ENCODE measurements around the gene KAT6B. TPM values are rescaled to one million over a fixed set of nuclear protein-coding genes. Genes with fewer than 3 reads are reported as not detected.

Gene KAT6B
- total RNA-seq, 5 donors from 2014 or later (not counting 1 experiment from before 2014, with no cell fraction given): 46.2 to 94.4 (median 52.4) TPM

DNA sequence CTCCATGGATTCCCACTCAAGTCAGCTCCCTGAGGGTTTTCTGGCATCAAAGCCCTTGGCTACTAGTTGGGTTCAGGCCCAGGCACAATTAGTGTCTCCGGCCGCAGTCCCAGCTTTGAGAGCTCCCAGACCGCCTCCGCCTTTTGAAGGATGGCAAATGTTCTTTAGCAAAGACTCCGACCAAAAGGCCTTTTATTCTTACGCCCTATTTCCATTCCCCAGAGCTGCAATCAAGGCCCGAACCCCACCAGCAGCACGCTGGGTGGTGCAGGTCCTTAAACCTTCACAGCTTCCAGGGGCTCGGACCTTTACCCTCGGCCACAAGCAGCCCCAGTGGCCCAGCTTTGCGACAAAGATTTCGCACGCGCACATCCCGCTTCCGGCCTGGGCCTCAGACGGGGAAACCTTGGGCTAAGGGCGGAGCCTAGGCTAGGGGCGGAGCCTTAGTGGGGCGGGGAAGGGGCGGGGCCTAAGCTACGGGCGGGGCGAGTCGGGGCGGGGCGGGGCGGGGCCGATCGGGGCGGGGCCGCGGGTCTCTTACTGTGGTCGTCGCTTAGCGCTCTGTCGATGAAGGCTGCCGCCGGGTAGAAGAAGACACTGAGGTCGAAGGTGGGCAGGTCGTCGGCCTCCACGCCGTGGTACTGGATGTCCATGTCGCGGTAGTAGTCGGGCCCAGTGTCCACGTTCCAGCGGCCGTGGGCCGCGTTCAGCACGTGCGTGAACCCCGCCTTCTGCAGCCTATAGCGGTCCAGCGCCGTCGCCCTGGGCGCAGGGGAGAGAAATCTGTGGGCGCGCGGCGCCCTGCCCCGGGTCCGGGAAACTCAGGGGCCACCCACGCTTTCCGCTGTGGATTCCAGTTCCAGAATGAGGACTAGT, 217.1 kb downstream of the KAT6B start:
- CTCF ChIA-PET: interaction anchor here (0.7 to 0.8 kb wide), 3 partner anchors 191 to 899 kb away, joined by 4 to 6 read pairs (median 4); no protein-coding TSS in a partner anchor
- ATAC-seq (replicated peaks in 1 of 4) (peak; percentile 72 to 84 (median 80)), DNase-seq (peak in 33 of 35 experiments; percentile 4 to 60 (median 20))
- Mint-ChIP-seq H3K4me3 (peak overlapping the region; percentile 41 to 59 (median 49)), H3K36me3 (no peaks in the 10 kb centered on the region), H3K27me3 (peaks cover 3 to 6% of the 10 kb centered on the region in 2 donors), H3K4me1 (peaks cover 9 to 13% (median 13%) of the 10 kb centered on the region in 3 donors), H3K9me3 (no peaks in the 10 kb centered on the region), H3K27ac (no peak overlapping the region)
- POLR2A ChIA-PET: interaction anchor here (0.5 to 0.7 kb wide), 4 partner anchors 185 to 1548 kb away, joined by 3 to 8 read pairs (median 4); no protein-coding TSS in a partner anchor
- 50% methylated on average over 54 of the region's 68 CpGs for WGBS (ENCODE audit: insufficient coverage)
- Histone ChIP-seq H3K36me3 (ENCODE audit: control insufficient read depth in 2 of 2, extremely low read depth in 1 of 2, insufficient read depth in 1 of 2, low read length in 1 of 2) (no peaks in the 10 kb centered on the region), H3K27me3 (replicated peaks in 1 of 2; ENCODE audit: control insufficient read depth in 2 of 2, extremely low read depth in 1 of 2, insufficient read depth in 2 of 2, low read length in 1 of 2) (peaks cover 0 to 21% of the 10 kb centered on the region in 2 experiments), H3K4me3 (ENCODE audit: control insufficient read depth in 1 of 2, extremely low read depth in 1 of 2, low read length in 1 of 2) (peak overlapping the region; percentile 34 to 60), H3K27ac (ENCODE audit: low read length) (no peak overlapping the region), H3K9me3 (no peaks in the 10 kb centered on the region), H3K4me1 (ENCODE audit: control insufficient read depth in 1 of 2, extremely low read depth in 1 of 2, insufficient read depth in 2 of 2, low read length in 2 of 2) (peaks cover 0 to 15% of the 10 kb centered on the region in 2 experiments)

DNA sequence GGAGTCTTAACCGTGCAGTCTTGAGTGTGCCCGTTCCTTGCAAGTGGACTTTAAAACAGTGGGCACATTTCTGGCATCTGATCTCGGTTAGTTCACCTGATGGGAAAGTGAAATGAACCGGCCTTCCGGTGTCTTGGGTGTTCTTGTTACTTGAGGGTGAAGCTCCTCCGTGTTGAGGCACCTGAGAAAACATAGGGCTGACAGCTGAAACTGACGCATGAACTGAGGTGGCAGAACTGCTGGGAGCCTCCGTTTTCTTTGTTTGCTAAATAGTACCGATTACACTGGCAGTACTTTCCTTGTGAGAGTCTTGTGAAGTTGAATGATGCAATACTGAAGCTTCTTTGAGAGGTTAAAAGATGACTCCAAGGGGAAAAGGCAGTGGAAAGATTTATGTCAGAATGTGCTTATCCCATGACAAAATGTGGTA, 222.3 kb downstream of the KAT6B start:
- Histone ChIP-seq H3K4me3 (ENCODE audit: control insufficient read depth in 1 of 2, extremely low read depth in 1 of 2, low read length in 1 of 2) (no peak overlapping the region), H3K9me3 (no peaks in the 10 kb centered on the region), H3K4me1 (ENCODE audit: control insufficient read depth in 1 of 2, extremely low read depth in 1 of 2, insufficient read depth in 2 of 2, low read length in 2 of 2) (peaks cover 0 to 10% of the 10 kb centered on the region in 2 experiments), H3K27me3 (replicated peaks in 1 of 2; ENCODE audit: control insufficient read depth in 2 of 2, extremely low read depth in 1 of 2, insufficient read depth in 2 of 2, low read length in 1 of 2) (peaks cover 0 to 13% of the 10 kb centered on the region in 2 experiments), H3K36me3 (ENCODE audit: control insufficient read depth in 2 of 2, extremely low read depth in 1 of 2, insufficient read depth in 1 of 2, low read length in 1 of 2) (no peaks in the 10 kb centered on the region), H3K27ac (ENCODE audit: low read length) (no peak overlapping the region)
- Mint-ChIP-seq H3K4me1 (peaks cover 8 to 12% (median 8%) of the 10 kb centered on the region in 3 donors), H3K9me3 (no peaks in the 10 kb centered on the region), H3K27ac (no peak overlapping the region), H3K36me3 (no peaks in the 10 kb centered on the region), H3K4me3 (no peak overlapping the region), H3K27me3 (peaks cover 3 to 6% of the 10 kb centered on the region in 2 donors)
- WGBS (ENCODE audit: insufficient coverage): 82% methylated on average over 7 of the region's 9 CpGs
- ChIA-PET POLR2A (interaction anchor here in 1 of 2 donors (0.6 kb wide), 1 partner anchor 947 kb away, joined by 3 read pairs; no protein-coding TSS in a partner anchor), CTCF (no interaction called here)
- ATAC-seq (replicated peaks in 1 of 4): no peak
- no peak for DNase-seq

DNA sequence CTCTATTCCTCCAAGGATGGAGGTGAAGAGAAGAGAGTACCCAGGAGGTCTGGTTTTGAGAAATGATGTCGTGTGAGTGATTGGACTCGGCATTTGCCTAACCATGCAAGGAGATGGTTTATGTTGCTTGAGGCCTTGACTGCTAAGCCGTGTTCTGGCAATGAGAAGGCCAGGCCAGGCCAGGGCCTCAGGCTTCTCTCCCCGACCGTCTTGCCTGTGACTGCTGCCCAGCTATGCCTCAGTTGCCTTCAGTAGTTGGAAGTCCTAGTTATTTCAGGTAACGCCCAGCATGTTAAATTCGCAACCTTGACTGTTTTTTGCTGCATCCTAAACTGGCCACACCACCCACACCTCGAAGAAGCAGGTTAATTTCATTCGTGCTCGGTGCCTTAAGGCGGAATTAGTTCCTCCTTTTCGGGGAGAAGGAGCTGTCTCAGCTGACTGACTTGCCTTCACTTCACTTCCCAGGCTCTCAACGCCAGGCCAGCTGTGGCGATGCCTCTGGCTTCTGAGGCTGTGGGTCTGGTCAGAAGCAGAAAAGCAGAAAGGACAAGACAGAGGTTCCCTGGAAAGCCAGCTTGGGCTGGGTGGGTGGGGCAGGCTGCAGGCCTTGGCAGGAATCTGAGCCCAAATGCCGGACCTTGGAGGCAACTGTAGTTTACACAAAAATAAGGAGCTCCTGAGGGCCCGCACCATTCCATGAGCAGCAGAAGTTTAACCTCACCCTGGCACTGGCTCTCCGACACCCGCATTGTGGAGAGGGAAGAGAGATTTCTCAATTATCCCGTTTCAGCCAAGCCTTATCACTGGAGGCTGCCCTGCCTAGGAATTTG, 223.1 kb downstream of the KAT6B start:
- Mint-ChIP-seq H3K9me3 (no peaks in the 10 kb centered on the region), H3K27me3 (peaks cover 2% of the 10 kb centered on the region in 2 donors), H3K4me3 (no peak overlapping the region), H3K27ac (no peak overlapping the region), H3K4me1 (peaks cover 2 to 4% (median 2%) of the 10 kb centered on the region in 3 donors), H3K36me3 (no peaks in the 10 kb centered on the region)
- CTCF ChIA-PET: no interaction called here
- ATAC-seq (replicated peaks in 1 of 4): no peak
- Histone ChIP-seq H3K4me3 (ENCODE audit: control insufficient read depth in 1 of 2, extremely low read depth in 1 of 2, low read length in 1 of 2) (no peak overlapping the region), H3K36me3 (ENCODE audit: control insufficient read depth in 2 of 2, extremely low read depth in 1 of 2, insufficient read depth in 1 of 2, low read length in 1 of 2) (no peaks in the 10 kb centered on the region), H3K9me3 (no peaks in the 10 kb centered on the region), H3K27ac (ENCODE audit: low read length) (no peak overlapping the region), H3K4me1 (ENCODE audit: control insufficient read depth in 1 of 2, extremely low read depth in 1 of 2, insufficient read depth in 2 of 2, low read length in 2 of 2) (peaks cover 0 to 2% of the 10 kb centered on the region in 2 experiments), H3K27me3 (replicated peaks in 1 of 2; ENCODE audit: control insufficient read depth in 2 of 2, extremely low read depth in 1 of 2, insufficient read depth in 2 of 2, low read length in 1 of 2) (peaks cover 0 to 7% of the 10 kb centered on the region in 2 experiments)
- POLR2A ChIA-PET: no interaction called here
- 84% methylated on average over 9 of the region's 19 CpGs for WGBS (ENCODE audit: insufficient coverage)
- DNase-seq: no peak

DNA sequence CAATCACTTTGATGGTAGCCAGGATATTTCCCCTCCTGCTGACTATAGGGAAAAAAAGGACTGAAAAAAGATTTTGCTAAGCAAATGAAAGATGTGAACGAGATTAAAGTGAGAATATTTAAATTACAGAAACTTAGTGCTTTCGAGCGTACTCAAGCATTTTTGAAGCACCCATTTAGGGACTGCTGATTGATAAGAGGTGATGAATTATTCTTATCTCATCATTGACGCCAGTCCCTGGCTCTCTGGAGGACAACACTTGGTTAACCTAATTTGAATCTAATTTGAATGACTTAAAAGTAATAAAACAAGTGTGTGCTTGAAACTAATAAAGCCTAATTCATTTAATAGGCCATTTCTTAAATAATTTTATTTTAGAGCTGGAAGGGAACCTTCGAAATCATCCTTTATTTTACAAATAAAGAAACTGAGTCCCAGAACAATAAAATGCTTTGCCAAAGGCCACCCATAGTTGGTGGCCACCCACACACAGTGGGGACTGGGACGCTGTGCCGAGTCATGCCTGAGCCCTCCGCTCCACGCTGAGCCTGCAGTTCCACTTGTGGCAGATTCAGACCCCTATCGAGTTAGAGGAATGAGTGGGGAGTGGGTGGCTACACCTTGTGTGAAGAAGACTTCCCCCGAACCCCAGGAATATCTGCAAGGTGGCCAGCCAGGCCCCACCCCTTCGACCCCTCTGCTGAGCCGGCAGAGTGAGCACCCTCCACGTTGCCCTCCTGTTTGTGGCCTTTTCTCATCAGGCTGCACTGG, 223.9 kb downstream of the KAT6B start:
- H3K36me3 ChIP-seq (ENCODE audit: control insufficient read depth in 2 of 2, extremely low read depth in 1 of 2, insufficient read depth in 1 of 2, low read length in 1 of 2): no peaks in the 10 kb centered on the region
- ATAC-seq (replicated peaks in 1 of 4) (no peak), DNase-seq (no peak)
- H3K4me3 ChIP-seq (ENCODE audit: control insufficient read depth in 1 of 2, extremely low read depth in 1 of 2, low read length in 1 of 2): no peak overlapping the region
- no peaks in the 10 kb centered on the region for H3K9me3 ChIP-seq
- Mint-ChIP-seq H3K36me3 (no peaks in the 10 kb centered on the region), H3K9me3 (no peaks in the 10 kb centered on the region), H3K4me3 (no peak overlapping the region), H3K4me1 (no peaks in the 10 kb centered on the region), H3K27ac (no peak overlapping the region), H3K27me3 (no peaks in the 10 kb centered on the region)
- H3K27ac ChIP-seq (ENCODE audit: low read length): no peak overlapping the region
- H3K27me3 ChIP-seq (replicated peaks in 1 of 2; ENCODE audit: control insufficient read depth in 2 of 2, extremely low read depth in 1 of 2, insufficient read depth in 2 of 2, low read length in 1 of 2): no peaks in the 10 kb centered on the region
- ChIA-PET POLR2A (no interaction called here), CTCF (no interaction called here)
- 83% methylated on average over 4 of the region's 14 CpGs for WGBS (ENCODE audit: insufficient coverage)
- no peaks in the 10 kb centered on the region for H3K4me1 ChIP-seq (ENCODE audit: control insufficient read depth in 1 of 2, extremely low read depth in 1 of 2, insufficient read depth in 2 of 2, low read length in 2 of 2)

DNA sequence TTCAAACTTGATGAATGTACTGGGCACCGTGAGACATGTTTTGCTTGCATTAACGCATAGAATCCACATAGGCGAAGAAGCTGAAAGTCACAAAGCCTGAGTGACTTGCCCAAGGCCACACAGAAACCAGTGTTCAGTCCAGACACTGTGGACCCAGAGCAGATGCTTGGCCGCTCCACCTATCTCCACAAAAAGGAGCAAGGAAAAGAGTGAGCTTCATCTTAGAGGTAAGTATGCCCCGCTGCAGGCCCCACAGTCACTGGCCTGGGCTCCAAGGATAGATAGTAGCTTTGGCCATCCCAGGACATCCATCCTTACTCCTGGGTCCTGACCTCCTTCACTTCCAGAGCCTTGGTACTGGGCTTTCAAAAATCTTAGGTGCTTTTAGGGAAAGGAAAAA, 224.9 kb downstream of the KAT6B start:
- DNase-seq: peak in 1 of 35 experiments; percentile 2
- no peaks in the 10 kb centered on the region for H3K9me3 ChIP-seq
- no peak overlapping the region for H3K27ac ChIP-seq (ENCODE audit: low read length)
- Mint-ChIP-seq H3K36me3 (no peaks in the 10 kb centered on the region), H3K27me3 (no peaks in the 10 kb centered on the region), H3K4me1 (no peaks in the 10 kb centered on the region), H3K27ac (no peak overlapping the region), H3K9me3 (no peaks in the 10 kb centered on the region), H3K4me3 (no peak overlapping the region)
- ChIA-PET POLR2A (no interaction called here), CTCF (no interaction called here)
- H3K4me3 ChIP-seq (ENCODE audit: control insufficient read depth in 1 of 2, extremely low read depth in 1 of 2, low read length in 1 of 2): no peak overlapping the region
- no peaks in the 10 kb centered on the region for H3K4me1 ChIP-seq (ENCODE audit: control insufficient read depth in 1 of 2, extremely low read depth in 1 of 2, insufficient read depth in 2 of 2, low read length in 2 of 2)
- no peaks in the 10 kb centered on the region for H3K36me3 ChIP-seq (ENCODE audit: control insufficient read depth in 2 of 2, extremely low read depth in 1 of 2, insufficient read depth in 1 of 2, low read length in 1 of 2)
- no peak for ATAC-seq (replicated peaks in 1 of 4)
- no peaks in the 10 kb centered on the region for H3K27me3 ChIP-seq (replicated peaks in 1 of 2; ENCODE audit: control insufficient read depth in 2 of 2, extremely low read depth in 1 of 2, insufficient read depth in 2 of 2, low read length in 1 of 2)
- WGBS (ENCODE audit: insufficient coverage): 93% methylated on average over 3 of the region's 5 CpGs

Measured in T-cell (primary cell).